ENCODE data around the gene PRRX2.
"Not testable (repeated sequence)": the region's sequence is repeated elsewhere in the genome, so short reads cannot be mapped to it uniquely, and the experiment has no call there.

Gene PRRX2

GRCh38 chr9:129759804-129760502, 94.5 kb downstream of the PRRX2 start:
- ATAC-seq (no peak), DNase-seq (no peak)

DNA sequence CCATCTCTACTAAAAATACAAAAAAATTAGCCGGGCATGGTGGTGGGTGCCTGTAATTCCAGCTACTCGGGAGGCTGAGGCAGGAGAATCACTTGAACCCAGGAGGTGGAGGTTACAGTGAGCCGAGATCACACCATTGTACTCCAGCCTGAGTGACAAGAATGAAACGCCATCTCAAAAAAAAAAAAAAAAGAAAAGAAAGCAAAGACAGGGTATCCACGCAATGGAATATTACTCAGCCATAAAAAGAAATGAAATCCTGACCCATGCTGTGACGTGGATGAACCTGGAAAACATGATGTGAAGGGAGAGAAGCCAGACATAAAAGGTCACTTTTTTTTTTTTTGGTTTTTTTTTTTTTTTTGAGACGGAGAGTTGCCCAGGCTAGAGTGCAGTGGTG, 95.3 kb downstream of the PRRX2 start:
- not testable (repeated sequence) for ATAC-seq, DNase-seq

GRCh38 chr9:129761293-129761900, 96.0 kb downstream of the PRRX2 start:
- no peak for DNase-seq
- no peak for ATAC-seq

GRCh38 chr9:129761901-129762369, 96.5 kb downstream of the PRRX2 start:
- no peak for DNase-seq
- ATAC-seq = no peak

DNA sequence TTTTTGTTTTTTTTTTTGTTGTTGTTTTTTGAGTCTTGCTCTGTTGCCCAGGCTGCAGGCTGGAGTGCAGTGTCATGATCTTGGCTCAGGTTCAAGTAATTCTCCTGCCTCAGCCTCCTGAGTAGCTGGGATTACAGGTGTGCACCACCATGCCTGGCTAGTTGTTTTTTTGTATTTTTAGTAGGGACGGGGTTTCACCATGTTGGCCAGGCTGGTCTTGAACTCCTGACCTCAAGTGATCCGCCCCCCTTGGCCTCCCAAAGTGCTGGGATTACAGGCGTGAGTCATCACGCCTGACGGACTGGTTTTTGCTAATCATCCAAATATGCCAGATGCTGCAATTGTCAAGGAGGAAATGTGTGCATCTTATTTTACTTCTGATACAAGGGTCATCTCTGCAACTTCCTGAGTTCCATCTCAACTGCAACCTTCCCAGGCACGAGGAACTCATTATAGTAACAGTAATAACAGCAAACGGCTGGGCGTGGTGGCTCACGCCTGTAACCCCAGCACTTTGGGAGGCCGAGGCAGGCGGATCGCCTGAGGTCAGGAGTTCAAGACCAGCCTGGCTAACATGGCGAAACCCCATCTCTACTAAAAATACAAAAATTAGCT, 97.0 kb downstream of the PRRX2 start:
- ATAC-seq, DNase-seq: not testable (repeated sequence)

DNA sequence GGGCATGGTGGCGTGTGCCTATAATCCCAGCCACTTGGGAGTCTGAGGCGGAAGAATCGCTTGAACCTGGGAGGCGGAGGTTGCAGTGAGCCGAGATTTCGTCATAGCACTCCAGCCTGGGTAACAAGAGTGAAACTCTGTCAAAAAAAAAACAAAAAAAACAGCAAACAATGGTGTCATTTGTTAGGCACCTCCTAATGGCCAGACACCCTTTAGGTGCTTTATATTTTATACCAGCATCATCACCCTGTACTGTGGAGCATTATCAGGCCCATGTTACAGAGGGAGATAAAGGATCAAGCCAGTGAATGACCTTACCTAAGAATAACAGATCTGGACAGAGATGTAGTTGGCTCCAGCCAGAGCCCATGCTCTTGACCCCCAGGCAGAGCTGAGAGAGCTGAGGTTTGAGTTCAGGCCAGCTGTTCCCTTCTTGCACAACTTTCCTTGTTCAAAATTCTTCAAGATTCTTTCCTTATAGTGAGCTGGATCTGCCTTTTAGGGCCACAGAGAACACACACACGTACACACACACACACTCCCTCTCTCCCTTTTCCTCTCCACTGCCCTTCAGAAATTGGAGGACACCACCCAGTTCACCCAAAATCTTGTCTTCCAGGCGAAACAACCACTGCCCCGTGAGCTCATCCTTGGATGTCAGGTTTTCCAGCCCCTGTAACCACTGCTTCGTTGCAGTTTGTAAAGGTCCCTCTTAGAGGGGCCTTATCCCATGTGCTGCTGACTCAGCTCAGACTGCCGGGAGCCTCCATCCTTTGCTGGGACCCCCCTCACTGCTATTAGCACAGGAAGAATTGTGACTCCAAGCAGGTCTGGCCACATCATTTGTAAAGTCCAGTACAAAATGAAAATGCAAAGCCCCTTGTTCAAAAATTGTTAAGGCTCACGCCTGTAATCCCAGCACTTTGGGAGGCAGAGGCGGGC, 97.8 kb downstream of the PRRX2 start:
- ATAC-seq (no peak), DNase-seq (no peak)

GRCh38 chr9:129765764-129766317, 100.4 kb downstream of the PRRX2 start:
- DNase-seq (no peak), ATAC-seq (no peak)

DNA sequence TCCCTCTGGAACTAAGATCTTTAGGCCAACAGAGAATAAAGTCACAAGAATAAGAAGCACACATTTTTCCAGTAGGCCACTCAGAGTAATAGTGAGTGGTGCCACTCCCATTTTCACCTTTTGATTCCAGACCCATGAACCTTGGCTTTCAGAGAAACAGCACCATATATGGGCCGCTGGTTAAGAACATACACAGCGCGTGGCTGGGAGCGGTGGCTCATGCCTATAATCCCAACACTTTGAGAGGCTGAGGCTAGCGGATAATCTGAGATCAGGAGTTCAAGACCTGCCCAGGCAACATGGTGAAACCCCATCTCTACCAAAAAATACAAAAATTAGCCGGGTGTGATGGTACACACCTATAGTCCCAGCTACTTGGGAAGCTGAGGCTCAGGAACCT, 103.0 kb downstream of the PRRX2 start:
- no peak for DNase-seq
- ATAC-seq = no peak

- DNase-seq (no peak), ATAC-seq (no peak)
These were observed 104.2 kb downstream of the PRRX2 start for GRCh38 chr9:129769669-129770068.

DNA sequence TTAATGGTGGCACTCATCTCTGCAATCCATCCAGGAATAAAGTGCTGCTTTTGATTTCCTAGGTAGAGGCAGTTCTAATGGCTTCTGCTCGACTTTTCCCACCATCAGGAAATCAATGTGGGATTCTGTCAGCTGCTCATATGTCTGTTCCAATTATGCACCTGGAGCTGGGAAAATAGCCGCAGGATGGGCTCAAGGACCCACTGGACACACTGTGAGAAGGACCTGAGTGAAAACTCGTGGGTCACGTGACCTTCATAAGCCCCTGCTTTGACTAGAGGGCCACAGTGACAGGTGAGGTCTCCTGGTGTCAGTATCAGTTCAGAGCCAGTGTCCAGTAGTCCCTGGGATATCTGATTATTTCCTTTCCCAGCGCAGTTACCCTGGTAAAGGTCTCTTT, 105.3 kb downstream of the PRRX2 start:
- no peak for ATAC-seq
- no peak for DNase-seq

Measured in stimulated activated naive CD8-positive, alpha-beta T cell treated with anti-CD3 and anti-CD28 coated beads, Interleukin-15, Interleukin-2, amounts not matched to agents 100 U/mL and 50 U/mL, for 24 hours (primary cell).